PC-9 (cell line): ENCODE measurements around the gene GGCX.

ENCODE experiments used
- CTCF ChIP-seq: fragments of 200-600 bp; sonication (generic); conservative IDR thresholded peaks from 2 replicates; pipeline ENCODE4 v1.6.1; 2017; ENCODE audit warnings: mixed run types, antibody characterized with exemption, mild to moderate bottlenecking, moderate library complexity
- EZH2 ChIP-seq: fragments of 200-600 bp; sonication (generic); IDR thresholded peaks from 2 replicates; pipeline ENCODE4 v1.8.0; 2017; ENCODE audit warnings: antibody characterized with exemption, low read depth

- no peak for TF ChIP-seq CTCF
- TF ChIP-seq EZH2: no peak
These were observed 43.5 kb upstream of the GGCX start for GRCh38 chr2:85604568-85605339.
